Measurements from ENCODE around the gene OR4Q2.
"Not testable (repeated sequence)": the region's sequence is repeated elsewhere in the genome, so short reads cannot be mapped to it uniquely, and the experiment has no call there.

Gene OR4Q2

GRCh38 chr14:20001863-20002262 lies at the start of gene OR4Q2:
Gene OR4Q2, plus strand, starts transcription at chr14:20002163.
- DNase-seq (ENCODE audit: low read depth): no peak

DNA sequence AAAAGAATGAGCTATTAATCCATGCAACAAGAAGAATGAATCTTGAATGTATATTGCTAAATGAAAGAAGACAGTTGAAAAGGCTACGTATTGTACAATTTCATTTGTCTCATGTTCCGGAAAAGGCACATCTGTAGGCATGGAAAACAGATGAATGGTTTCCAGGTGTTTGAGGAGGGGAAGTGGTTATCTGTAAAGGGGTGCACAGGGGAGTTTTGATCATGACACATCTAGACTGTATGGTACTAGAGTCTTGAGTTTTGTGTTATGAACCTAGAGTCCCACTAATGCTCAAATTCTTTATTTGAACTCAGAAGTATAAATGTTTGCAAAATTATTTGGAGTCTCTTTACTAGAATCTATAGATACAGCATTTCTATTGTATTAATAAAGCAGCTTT lies 32.2 kb upstream of the OR4Q2 start:
- DNase-seq (ENCODE audit: low read depth): not testable (repeated sequence)

- no peak for DNase-seq (ENCODE audit: low read depth)
Observed at GRCh38 chr14:19974844-19975243, 27.1 kb upstream of the OR4Q2 start.

DNA sequence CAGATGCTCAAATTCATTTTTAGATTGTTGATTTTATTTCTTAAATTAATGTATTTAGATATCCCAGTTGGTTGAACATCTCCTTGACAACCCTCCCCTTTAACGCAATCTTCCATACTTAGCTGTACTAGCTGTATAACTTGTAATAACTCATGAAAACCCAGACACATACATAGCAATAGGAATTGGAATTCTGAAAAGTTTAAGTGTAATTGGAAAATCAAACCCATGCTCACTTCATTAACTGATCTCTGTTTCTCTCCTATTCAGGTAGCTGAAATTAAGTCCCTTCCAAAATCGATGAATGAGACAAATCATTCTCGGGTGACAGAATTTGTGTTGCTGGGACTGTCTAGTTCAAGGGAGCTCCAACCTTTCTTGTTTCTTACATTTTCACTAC lies 26.7 kb upstream of the OR4Q2 start, which contains the start of gene OR4K15:
Gene OR4K15 (plus strand): TSS at position 301 of the 400 bp plus-strand sequence. CDS start 0 bp downstream, at position 301.
- no peak for DNase-seq (ENCODE audit: low read depth)

DNA sequence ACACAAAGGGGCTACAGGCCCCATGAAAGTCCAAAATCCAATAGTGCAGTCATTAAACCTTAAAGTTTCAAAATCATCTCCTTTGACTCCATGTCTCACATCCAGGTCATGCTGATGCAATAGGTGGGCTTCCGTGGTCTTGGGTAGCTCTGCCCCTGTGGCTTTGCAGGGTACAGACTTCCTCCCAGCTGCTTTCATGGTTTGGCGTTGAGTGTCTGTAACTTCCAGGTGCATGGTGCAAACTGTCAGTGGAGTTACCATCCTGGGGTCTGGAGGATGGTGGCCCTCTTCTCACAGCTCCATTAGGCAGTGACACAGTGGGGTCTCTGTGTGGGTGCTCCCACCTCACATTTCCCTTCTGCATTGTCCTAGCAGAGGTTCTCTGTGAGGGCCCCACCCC lies 8.5 kb upstream of the OR4Q2 start:
- no peak for DNase-seq (ENCODE audit: low read depth)

DNA sequence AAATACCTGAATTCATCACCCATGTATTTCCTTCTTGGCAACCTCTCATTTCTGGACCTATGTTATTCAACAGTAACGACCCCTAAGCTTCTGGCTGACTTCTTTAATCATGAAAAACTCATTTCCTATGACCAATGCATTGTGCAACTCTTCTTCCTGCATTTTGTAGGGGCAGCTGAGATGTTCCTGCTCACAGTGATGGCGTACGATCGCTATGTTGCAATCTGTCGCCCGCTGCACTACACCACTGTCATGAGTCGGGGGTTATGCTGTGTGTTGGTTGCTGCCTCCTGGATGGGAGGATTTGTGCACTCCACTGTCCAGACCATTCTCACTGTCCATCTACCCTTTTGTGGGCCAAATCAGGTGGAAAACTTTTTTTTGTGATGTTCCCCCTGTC lies 356 bp downstream of the OR4Q2 start:
- no peak for DNase-seq (ENCODE audit: low read depth)

DNA sequence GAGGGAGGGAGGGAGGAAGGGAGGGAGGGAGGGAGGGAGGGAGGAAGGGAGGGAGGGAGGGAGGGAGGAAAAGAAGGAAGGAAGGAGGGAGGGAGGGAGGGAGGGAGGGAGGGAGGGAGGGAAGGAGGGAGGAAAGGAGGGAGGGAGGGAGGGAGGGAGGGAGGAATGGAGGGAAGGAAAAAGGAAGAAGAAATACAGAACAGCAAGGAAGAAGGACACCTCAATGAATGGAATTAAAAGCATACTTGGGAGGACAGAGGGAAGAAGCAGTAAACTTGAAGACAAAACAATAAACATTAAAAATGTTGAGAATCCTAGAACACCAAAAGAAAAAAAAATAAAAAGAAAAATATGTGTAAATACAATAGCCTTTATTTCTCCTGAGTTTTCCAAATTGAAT lies 6.2 kb downstream of the OR4Q2 start:
- no peak for DNase-seq (ENCODE audit: low read depth)

DNA sequence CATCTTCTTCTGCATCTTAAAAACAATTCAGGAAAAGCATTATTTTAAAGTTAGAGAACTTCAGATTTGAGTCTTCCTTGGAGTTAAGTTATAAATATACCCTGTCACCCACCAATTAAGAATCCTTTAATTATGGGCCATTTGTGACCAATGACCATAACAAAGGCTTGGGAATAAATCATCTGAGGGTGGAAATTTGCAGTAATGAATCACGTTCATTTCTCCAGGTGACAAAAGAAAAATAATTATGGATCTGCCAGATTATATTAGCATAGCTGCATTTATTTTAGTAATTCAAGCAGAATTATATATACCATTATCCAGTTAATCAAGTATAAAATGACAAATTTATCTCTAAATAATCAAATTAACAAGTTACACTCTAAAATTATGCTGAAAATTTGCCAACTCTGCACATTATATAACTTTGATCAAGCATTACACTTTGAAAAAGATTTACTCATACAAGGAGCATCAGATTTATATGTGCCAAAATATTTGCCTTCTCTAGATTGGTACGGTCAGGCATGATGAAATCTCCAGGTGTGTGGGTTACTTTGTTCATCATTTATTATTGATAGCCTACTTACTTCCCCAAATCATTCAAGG lies 17.4 kb downstream of the OR4Q2 start, which contains the start of gene OR4K14:
Gene OR4K14 (minus strand): TSS at position 51 of the 609 bp plus-strand sequence. CDS start 4,114 bp downstream, outside the sequence.
- no peak for DNase-seq (ENCODE audit: low read depth)

DNA sequence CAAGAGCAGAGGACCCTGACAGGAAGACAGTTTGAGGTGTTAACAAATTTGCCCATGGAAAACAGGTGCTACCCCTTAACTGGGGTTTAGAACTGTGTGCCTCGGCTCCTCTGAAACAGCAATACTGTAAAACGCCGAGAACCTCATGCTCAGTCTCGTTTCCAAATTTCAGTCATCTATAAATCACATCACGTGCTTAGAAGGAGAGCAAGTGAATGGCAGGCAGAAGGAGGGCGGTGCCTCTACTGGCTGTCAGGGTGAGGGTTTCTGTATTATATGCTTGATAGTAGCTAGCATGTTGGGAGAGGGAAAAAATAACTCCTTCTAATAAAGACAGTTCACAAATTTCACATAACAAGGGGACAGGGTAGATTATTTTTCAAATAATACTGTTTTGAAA lies 29.1 kb downstream of the OR4Q2 start:
- DNase-seq (ENCODE audit: low read depth): no peak

DNA sequence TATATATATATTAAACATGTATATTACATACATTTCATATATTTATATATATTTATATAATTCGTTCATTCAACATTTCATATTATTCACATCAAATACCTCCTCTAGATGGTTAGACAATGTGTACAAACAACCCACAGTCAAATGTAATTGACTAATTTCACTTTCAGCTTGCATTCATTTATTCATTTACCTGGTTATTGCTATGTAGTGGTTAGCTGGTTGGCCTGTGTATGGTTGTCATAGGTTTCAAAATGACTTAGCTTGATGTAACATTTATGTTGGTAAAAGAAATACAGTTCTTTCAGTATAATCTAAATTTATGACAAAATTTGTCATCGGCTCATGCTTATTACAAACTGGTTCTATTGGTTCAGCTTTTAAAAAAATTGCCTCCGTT lies 33.5 kb downstream of the OR4Q2 start:
- no peak for DNase-seq (ENCODE audit: low read depth)

DNA sequence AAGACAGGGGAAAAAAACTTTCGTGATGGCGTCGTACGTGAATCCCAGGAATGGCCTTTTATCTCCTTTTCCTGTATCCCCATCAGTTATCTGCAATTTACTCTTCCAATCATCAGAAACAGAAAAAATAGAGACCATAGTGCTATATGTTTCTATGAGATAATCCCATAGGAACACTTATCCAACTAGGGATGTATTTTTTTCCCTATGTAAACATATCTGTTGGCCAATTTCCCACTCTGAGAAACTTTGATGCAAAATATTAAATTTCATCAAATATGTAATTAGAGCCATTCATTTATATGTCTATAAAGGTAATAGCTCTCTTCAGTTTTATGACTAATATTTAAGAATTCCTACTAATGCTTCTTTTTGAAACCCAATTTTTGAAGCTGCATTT lies 34.0 kb downstream of the OR4Q2 start, which contains the start of gene OR4K13:
Gene OR4K13 (minus strand): TSS at position 101 of the 400 bp plus-strand sequence. CDS start 1,280 bp downstream, outside the sequence.
- no peak for DNase-seq (ENCODE audit: low read depth)

GRCh38 chr14:20044243-20044642 lies 42.3 kb downstream of the OR4Q2 start:
- DNase-seq (ENCODE audit: low read depth): no peak

DNA sequence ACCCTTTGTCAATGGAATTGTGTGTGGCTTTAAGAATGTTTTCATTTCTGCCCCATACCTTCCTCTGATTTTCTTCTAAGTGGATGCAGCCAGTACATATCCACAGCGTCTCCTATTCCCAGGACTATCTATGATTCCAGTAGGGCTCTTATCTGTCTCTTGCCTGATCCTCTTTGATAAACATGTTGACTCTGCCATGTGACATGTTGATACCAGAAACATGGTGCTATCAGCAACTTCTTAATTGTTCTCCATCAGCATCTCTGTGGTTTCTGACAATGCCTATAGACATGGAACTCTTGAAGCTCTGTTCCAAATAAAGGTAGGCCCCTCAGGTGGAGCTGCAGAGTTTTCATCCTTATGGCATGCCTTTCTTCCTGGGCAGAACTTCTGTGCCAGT lies 46.2 kb downstream of the OR4Q2 start:
- no peak for DNase-seq (ENCODE audit: low read depth)

All from T-helper 22 cell (primary cell).